Measurements from ENCODE around the gene NR5A1. TPM values are rescaled to one million over a fixed set of nuclear protein-coding genes. Genes with fewer than 3 reads are reported as not detected.

The NR5A1 gene
- polyA plus RNA-seq, 1 experiment = not detected

DNA sequence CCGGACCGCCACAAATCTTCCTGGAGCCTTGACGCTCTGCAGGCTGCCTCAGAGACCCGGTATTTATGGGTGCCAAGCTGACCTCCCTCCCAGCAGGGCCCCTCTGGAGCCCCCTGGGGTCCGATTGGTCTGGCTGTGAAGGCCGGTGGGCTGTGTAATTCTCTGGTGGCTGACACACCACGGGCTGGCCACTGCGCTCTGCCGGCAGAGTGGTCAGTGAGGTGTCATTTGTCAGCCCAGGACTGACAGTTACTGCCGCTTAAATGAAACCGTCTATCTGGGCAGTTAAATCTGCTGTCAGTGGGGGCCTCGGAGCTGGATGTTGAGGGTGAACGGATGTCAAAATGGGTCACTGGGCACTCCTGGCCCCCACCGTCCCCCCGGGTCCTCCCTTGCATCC is 10.7 kb downstream of the NR5A1 start:
- ChIA-PET CTCF (no interaction called here), POLR2A (no interaction called here)
- no peak overlapping the region for H3K4me3 ChIP-seq (ENCODE audit: low read depth, low read length)
- peaks cover 80% of the 10 kb centered on the region for H3K27me3 ChIP-seq (ENCODE audit: control insufficient read depth, insufficient read depth, low read length)
- H3K9me3 ChIP-seq (ENCODE audit: control insufficient read depth, insufficient read depth, low read length) = no peaks in the 10 kb centered on the region; the same call in 1 of the 2 replicates
- no peak for TF ChIP-seq CTCF (IDR thresholded peaks at IDR 0.05; ENCODE audit: low read depth, low read length)
- DNase-seq (ENCODE audit: low read depth, low spot score) = no peak
- H3K27ac ChIP-seq (ENCODE audit: low read depth, low read length) = no peak overlapping the region

- no peak for DNase-seq (ENCODE audit: low read depth, low spot score)
- ChIA-PET POLR2A (interaction anchor here (0.7 kb wide), 1 partner anchor 24 kb away, joined by 4 read pairs; no protein-coding TSS in a partner anchor), CTCF (no interaction called here)
- Histone ChIP-seq H3K9me3 (ENCODE audit: control insufficient read depth, insufficient read depth, low read length) (no peaks in the 10 kb centered on the region; the same call in 1 of the 2 replicates), H3K27ac (ENCODE audit: low read depth, low read length) (no peak overlapping the region), H3K4me3 (ENCODE audit: low read depth, low read length) (no peak overlapping the region), H3K27me3 (ENCODE audit: control insufficient read depth, insufficient read depth, low read length) (peaks cover 80% of the 10 kb centered on the region)
- TF ChIP-seq CTCF (IDR thresholded peaks at IDR 0.05; ENCODE audit: low read depth, low read length) = no peak
Observed at GRCh38 chr9:124496075-124496449, 11.1 kb downstream of the NR5A1 start.

- ChIA-PET POLR2A (interaction anchor here (0.7 kb wide), 1 partner anchor 24 kb away, joined by 4 read pairs; no protein-coding TSS in a partner anchor), CTCF (no interaction called here)
- TF ChIP-seq CTCF (IDR thresholded peaks at IDR 0.05; ENCODE audit: low read depth, low read length) = no peak
- H3K9me3 ChIP-seq (ENCODE audit: control insufficient read depth, insufficient read depth, low read length) = no peaks in the 10 kb centered on the region; the same call in 1 of the 2 replicates
- peaks cover 79% of the 10 kb centered on the region for H3K27me3 ChIP-seq (ENCODE audit: control insufficient read depth, insufficient read depth, low read length)
- H3K27ac ChIP-seq (ENCODE audit: low read depth, low read length) = no peak overlapping the region
- no peak for DNase-seq (ENCODE audit: low read depth, low spot score)
- no peak overlapping the region for H3K4me3 ChIP-seq (ENCODE audit: low read depth, low read length)
Observed at GRCh38 chr9:124495126-124496074, 11.8 kb downstream of the NR5A1 start.

GRCh38 chr9:124493794-124494479 is 13.3 kb downstream of the NR5A1 start:
- H3K27ac ChIP-seq (ENCODE audit: low read depth, low read length) = no peak overlapping the region
- H3K4me3 ChIP-seq (ENCODE audit: low read depth, low read length) = no peak overlapping the region
- H3K9me3 ChIP-seq (ENCODE audit: control insufficient read depth, insufficient read depth, low read length) = no peaks in the 10 kb centered on the region; the same call in 1 of the 2 replicates
- CTCF ChIA-PET = interaction anchor here (0.6 kb wide), 1 partner anchor 42 kb away, joined by 7 read pairs; no protein-coding TSS in a partner anchor
- POLR2A ChIA-PET = no interaction called here
- no peak for TF ChIP-seq CTCF (IDR thresholded peaks at IDR 0.05; ENCODE audit: low read depth, low read length)
- peaks cover 80% of the 10 kb centered on the region for H3K27me3 ChIP-seq (ENCODE audit: control insufficient read depth, insufficient read depth, low read length)
- no peak for DNase-seq (ENCODE audit: low read depth, low spot score)

Measured in AG04450 (cell line).